NCI-H226 (cell line): ENCODE results near the gene ANKFN1.

ENCODE experiments used
- DNase-seq: peaks from one replicate; pipeline ENCODE4 v3.0.0-alpha.2; 2015

Gene ANKFN1

GRCh38 chr17:56521414-56522141, 368.3 kb downstream of the ANKFN1 start:
- DNase-seq, result no peak

GRCh38 chr17:56523042-56523441, 369.8 kb downstream of the ANKFN1 start:
- no peak for DNase-seq

GRCh38 chr17:56528696-56529095, 375.4 kb downstream of the ANKFN1 start:
- no peak for DNase-seq

GRCh38 chr17:56532926-56533325, 379.7 kb downstream of the ANKFN1 start:
- DNase-seq, result no peak

GRCh38 chr17:56536766-56537165, 383.5 kb downstream of the ANKFN1 start:
- DNase-seq, result no peak

GRCh38 chr17:56540836-56541235, 387.6 kb downstream of the ANKFN1 start:
- no peak for DNase-seq

GRCh38 chr17:56543280-56543679, 390.0 kb downstream of the ANKFN1 start:
- no peak for DNase-seq

GRCh38 chr17:56545106-56545505, 391.8 kb downstream of the ANKFN1 start:
- no peak for DNase-seq

- DNase-seq, result no peak
Measured at GRCh38 chr17:56545930-56546329, 392.7 kb downstream of the ANKFN1 start.

GRCh38 chr17:56548661-56549060, 395.4 kb downstream of the ANKFN1 start:
- no peak for DNase-seq

GRCh38 chr17:56549501-56549900, 396.2 kb downstream of the ANKFN1 start:
- DNase-seq, result no peak

GRCh38 chr17:56557682-56558081, 404.4 kb downstream of the ANKFN1 start:
- DNase-seq, result no peak

- no peak for DNase-seq
Measured at GRCh38 chr17:56558088-56558487, 404.8 kb downstream of the ANKFN1 start.
